ENCODE measurements around the gene NKAIN1.

Gene NKAIN1

GRCh38 chr1:31161571-31161970, 78.1 kb downstream of the NKAIN1 start:
- no peak for DNase-seq (ENCODE audit: low spot score)
- TF ChIP-seq, protein P1, sequence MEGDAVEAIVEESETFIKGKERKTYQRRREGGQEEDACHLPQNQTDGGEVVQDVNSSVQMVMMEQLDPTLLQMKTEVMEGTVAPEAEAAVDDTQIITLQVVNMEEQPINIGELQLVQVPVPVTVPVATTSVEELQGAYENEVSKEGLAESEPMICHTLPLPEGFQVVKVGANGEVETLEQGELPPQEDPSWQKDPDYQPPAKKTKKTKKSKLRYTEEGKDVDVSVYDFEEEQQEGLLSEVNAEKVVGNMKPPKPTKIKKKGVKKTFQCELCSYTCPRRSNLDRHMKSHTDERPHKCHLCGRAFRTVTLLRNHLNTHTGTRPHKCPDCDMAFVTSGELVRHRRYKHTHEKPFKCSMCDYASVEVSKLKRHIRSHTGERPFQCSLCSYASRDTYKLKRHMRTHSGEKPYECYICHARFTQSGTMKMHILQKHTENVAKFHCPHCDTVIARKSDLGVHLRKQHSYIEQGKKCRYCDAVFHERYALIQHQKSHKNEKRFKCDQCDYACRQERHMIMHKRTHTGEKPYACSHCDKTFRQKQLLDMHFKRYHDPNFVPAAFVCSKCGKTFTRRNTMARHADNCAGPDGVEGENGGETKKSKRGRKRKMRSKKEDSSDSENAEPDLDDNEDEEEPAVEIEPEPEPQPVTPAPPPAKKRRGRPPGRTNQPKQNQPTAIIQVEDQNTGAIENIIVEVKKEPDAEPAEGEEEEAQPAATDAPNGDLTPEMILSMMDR (IDR thresholded peaks at IDR 0.05; ENCODE audit: extremely low read depth, insufficient read depth, missing control alignments): no peak
- in situ Hi-C loops (cut with MboI; ENCODE audit: low pct_unique_long_range_greater_than_20kb, low sequenced_read_pairs, unreplicated experiment): loop anchor here (10.0 kb wide), 1 partner anchor 383 kb away; no protein-coding TSS in a partner anchor

- in situ Hi-C loops (cut with MboI; ENCODE audit: low pct_unique_long_range_greater_than_20kb, low sequenced_read_pairs, unreplicated experiment): loop anchor here (10.0 kb wide), 1 partner anchor 385 kb away; no protein-coding TSS in a partner anchor
- TF ChIP-seq, protein P1 (IDR thresholded peaks at IDR 0.05; ENCODE audit: extremely low read depth, insufficient read depth, missing control alignments): no peak
- DNase-seq (ENCODE audit: low spot score): no peak
Observed at GRCh38 chr1:31159869-31160611, 79.6 kb downstream of the NKAIN1 start.

- no peak for DNase-seq (ENCODE audit: low spot score)
- in situ Hi-C loops (cut with MboI; ENCODE audit: low pct_unique_long_range_greater_than_20kb, low sequenced_read_pairs, unreplicated experiment): no loop called here
- TF ChIP-seq, protein P1 (IDR thresholded peaks at IDR 0.05; ENCODE audit: extremely low read depth, insufficient read depth, missing control alignments): no peak
Observed at GRCh38 chr1:31159323-31159722, 80.4 kb downstream of the NKAIN1 start.

DNA sequence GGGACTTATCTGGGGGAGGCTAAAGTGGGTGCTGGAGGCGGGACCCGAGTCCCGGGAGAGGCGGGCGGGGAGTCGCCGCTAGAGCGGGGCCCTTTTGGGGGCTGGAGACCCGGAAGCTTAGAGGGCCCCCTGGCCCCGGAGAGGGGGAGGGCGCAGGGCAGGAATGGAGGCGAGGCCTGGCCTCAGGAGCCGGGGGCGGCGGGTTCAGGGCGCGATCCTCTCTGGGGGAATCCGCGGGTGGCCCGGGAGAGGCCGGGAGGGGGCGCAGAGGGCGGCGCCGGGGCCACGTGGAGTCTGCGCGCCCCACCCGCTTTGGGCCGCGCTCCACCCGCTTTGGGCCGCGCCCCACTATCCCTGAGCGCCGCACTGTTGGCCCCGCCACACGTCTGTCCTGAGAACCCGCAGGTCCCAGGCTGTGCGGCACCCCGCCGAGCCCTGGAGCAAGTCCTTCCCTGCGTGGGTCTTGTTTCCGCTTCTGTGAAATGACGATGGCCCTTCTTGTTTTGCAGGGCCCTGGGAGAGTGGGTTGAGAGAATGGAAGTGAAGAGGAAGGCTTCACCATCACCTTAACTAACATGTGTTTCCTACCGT, 84.4 kb downstream of the NKAIN1 start:
- in situ Hi-C loops (cut with MboI; ENCODE audit: low pct_unique_long_range_greater_than_20kb, low sequenced_read_pairs, unreplicated experiment): no loop called here
- DNase-seq (ENCODE audit: low spot score): peak; percentile 83
- TF ChIP-seq, protein P1 (IDR thresholded peaks at IDR 0.05; ENCODE audit: extremely low read depth, insufficient read depth, missing control alignments): peak; percentile 23

GRCh38 chr1:31154632-31155215, 85.0 kb downstream of the NKAIN1 start:
- in situ Hi-C loops (cut with MboI; ENCODE audit: low pct_unique_long_range_greater_than_20kb, low sequenced_read_pairs, unreplicated experiment): no loop called here
- DNase-seq (ENCODE audit: low spot score): peak; percentile 94
- TF ChIP-seq, protein P1 (IDR thresholded peaks at IDR 0.05; ENCODE audit: extremely low read depth, insufficient read depth, missing control alignments): no peak

DNA sequence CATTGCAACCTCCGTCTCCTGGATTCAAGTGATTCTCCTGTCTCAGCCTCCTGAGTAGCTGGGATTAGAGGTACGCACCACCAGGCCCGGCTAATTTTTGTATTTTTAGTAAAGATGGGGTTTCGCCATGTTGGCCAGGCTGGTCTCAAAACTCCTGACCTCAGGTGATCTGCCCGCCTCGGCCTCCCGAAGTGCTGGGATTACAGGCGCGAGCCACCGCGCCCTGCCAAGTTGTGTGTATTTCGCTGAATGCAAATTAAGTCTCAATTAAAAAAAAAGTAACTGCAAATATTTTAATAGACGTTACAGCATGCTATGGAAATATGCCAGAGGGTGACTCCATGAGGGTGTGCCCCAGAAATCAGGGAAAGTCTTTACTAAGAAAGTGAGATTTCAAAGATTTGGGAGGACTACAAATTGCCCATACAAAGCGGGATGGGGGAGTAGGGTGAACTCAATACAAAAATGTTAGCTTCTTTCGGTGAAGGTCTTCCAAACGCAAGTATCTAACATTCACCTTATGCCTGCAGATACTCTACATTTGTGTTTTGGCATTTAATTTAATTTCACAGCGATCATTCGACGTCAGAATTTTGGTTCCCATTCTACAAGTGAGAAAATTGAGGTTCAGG, 85.6 kb downstream of the NKAIN1 start:
- in situ Hi-C loops (cut with MboI; ENCODE audit: low pct_unique_long_range_greater_than_20kb, low sequenced_read_pairs, unreplicated experiment): no loop called here
- TF ChIP-seq, protein P1 (IDR thresholded peaks at IDR 0.05; ENCODE audit: extremely low read depth, insufficient read depth, missing control alignments): no peak
- DNase-seq (ENCODE audit: low spot score): no peak

Data from GM13977 (cell line).